H1 (cell line): ENCODE results near the gene ITFG2. TPM values are rescaled to one million over a fixed set of nuclear protein-coding genes. Genes with fewer than 3 reads are reported as not detected.
A peak's percentile ranks its signal among the peaks of the same experiment; 100 is the strongest.

Source experiments
- BACH1 ChIP-seq: IDR thresholded peaks from 2 replicates; pipeline ENCODE4 v1.6.1; 2012; ENCODE audit warnings: low read length, improper control_type of control experiment
- CHD7 ChIP-seq: fragments of 300-600 bp; sonication (generic); IDR thresholded peaks from 2 replicates; pipeline ENCODE4 v1.7.1; 2012; ENCODE audit warnings: low read length, moderate library complexity, mild to moderate bottlenecking, inconsistent platforms; ENCODE audit not compliant: insufficient replicate concordance
- CREB1 ChIP-seq: IDR thresholded peaks from 2 replicates; pipeline ENCODE4 v1.6.1; 2012; ENCODE audit warnings: inconsistent platforms
- KDM5A ChIP-seq: fragments of 200-600 bp; IDR thresholded peaks from 2 replicates; pipeline ENCODE4 v1.7.1; 2012; ENCODE audit warnings: mild to moderate bottlenecking, low read length, inconsistent platforms, mixed read lengths
- RBBP5 ChIP-seq: IDR thresholded peaks from 2 replicates; pipeline ENCODE4 v1.7.1; 2012; ENCODE audit warnings: low read depth, mild to moderate bottlenecking, inconsistent platforms, low read length, moderate library complexity, borderline replicate concordance
- RFX5 ChIP-seq: IDR thresholded peaks from 2 replicates; pipeline ENCODE4 v1.6.1; 2011; ENCODE audit warnings: low read depth, low read length, improper control_type of control experiment, borderline replicate concordance
- polyA plus RNA-seq, 7 experiments: library from polyadenylated mRNA; depleted of rRNA in 3 of 7; stranded (reverse) in 5 of 7; unstranded in 2 of 7; fragments of >200 nt in 5 of 7; fragments of 200-250 nt in 2 of 7; gene quantifications; 1 replicate in 5 of 7; 2 replicates in 1 of 7; 4 replicates in 1 of 7; pipeline versions ENCODE4 v1.2.1 to v1.2.3, GENCODE V29; 2011 to 2013; ENCODE audit warnings: missing spikeins in 2 of 7, mixed read lengths in 2 of 7
- total RNA-seq: library from RNA; stranded (reverse); fragmentation: NEBNext Ultra II Directional; extraction: Animal tissue kit (Norgen Biotek cat#: 25700); gene quantifications from 2 replicates; pipeline ENCODE4 v1.2.1, GENCODE V29; 2021

The ITFG2 gene
- total and polyA plus RNA-seq, 2 of the 8 experiments (the other 6 are each of a cell fraction or from before 2014, with no cell fraction given), result 15.0 to 22.9 TPM

GRCh38 chr12:2813214-2814185 is 1.0 kb downstream of the ITFG2 start (continued):
- TF ChIP-seq CHD7 (no peak), BACH1 (peak; percentile 53; the same call in 1 of the 2 replicates), CREB1 (0 out of 2 replicates have a peak, but pooled peaks have one; percentile 29), RFX5 (no peak), RBBP5 (no peak), KDM5A (0 out of 2 replicates have a peak, but pooled peaks have one; percentile 15)
